AG10803 (cell line): ENCODE data around the gene MOGAT3.

Experiments used
- DNase-seq: peaks from one replicate; pipeline ENCODE4 v3.0.0; 2010; ENCODE audit warnings: low read depth
- H3K4me3 ChIP-seq: 2 replicates; pipeline ENCODE4 v1.5.1; 2011; ENCODE audit warnings: mild to moderate bottlenecking, low read length, control low read depth
- TF ChIP-seq, protein P1 (sequence below): conservative IDR thresholded peaks from 2 replicates; pipeline ENCODE4 v1.5.1; 2011; ENCODE audit warnings: mild to moderate bottlenecking, low read length, control low read depth, inconsistent platforms

Gene MOGAT3

DNA sequence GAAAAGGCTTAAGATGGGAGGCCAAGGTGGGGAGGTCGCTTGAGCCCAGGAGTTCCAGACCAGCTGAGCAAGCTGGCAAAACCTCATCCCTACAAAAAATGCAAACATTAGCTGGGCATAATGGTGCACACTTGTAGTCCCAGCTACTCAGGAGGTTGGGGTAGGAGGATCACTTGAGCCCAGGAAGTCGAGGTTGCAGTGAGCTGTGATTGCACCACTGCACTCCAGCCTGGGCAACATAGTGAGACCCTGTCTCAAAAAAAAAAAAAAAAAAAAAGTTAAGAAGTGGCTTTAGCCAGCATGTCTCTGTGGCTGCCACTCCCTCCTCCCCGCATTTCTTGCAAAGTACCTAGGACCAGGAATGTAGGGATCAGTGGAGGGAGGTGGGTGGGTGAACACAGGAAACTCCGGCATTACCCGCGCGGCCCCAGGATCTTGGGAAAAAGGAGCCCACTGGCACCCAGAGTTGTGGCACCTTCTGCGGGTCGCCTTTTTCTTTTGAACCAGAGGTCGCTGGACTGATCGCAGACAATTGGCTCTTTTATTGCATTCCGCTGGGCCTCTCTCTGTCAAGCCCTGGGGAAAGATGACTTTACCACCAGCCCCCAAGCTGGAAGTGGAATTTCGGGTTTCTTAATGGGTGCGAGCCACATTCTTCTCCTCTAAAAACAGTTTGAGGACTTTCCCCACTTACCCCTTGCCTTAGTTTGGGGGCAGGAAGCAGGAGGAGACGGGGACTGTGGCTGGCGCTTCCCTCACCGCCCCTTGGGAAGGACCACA, 39.0 kb downstream of the MOGAT3 start:
- TF ChIP-seq, protein P1, sequence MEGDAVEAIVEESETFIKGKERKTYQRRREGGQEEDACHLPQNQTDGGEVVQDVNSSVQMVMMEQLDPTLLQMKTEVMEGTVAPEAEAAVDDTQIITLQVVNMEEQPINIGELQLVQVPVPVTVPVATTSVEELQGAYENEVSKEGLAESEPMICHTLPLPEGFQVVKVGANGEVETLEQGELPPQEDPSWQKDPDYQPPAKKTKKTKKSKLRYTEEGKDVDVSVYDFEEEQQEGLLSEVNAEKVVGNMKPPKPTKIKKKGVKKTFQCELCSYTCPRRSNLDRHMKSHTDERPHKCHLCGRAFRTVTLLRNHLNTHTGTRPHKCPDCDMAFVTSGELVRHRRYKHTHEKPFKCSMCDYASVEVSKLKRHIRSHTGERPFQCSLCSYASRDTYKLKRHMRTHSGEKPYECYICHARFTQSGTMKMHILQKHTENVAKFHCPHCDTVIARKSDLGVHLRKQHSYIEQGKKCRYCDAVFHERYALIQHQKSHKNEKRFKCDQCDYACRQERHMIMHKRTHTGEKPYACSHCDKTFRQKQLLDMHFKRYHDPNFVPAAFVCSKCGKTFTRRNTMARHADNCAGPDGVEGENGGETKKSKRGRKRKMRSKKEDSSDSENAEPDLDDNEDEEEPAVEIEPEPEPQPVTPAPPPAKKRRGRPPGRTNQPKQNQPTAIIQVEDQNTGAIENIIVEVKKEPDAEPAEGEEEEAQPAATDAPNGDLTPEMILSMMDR: no peak
- H3K4me3 ChIP-seq: no peak overlapping the region
- DNase-seq: no peak

GRCh38 chr7:101160910-101161309, 39.9 kb downstream of the MOGAT3 start:
- TF ChIP-seq, protein P1: no peak
- no peak overlapping the region for H3K4me3 ChIP-seq
- no peak for DNase-seq

GRCh38 chr7:101159696-101160674, 40.9 kb downstream of the MOGAT3 start:
- TF ChIP-seq, protein P1: no peak
- no peak for DNase-seq
- H3K4me3 ChIP-seq: no peak overlapping the region

DNA sequence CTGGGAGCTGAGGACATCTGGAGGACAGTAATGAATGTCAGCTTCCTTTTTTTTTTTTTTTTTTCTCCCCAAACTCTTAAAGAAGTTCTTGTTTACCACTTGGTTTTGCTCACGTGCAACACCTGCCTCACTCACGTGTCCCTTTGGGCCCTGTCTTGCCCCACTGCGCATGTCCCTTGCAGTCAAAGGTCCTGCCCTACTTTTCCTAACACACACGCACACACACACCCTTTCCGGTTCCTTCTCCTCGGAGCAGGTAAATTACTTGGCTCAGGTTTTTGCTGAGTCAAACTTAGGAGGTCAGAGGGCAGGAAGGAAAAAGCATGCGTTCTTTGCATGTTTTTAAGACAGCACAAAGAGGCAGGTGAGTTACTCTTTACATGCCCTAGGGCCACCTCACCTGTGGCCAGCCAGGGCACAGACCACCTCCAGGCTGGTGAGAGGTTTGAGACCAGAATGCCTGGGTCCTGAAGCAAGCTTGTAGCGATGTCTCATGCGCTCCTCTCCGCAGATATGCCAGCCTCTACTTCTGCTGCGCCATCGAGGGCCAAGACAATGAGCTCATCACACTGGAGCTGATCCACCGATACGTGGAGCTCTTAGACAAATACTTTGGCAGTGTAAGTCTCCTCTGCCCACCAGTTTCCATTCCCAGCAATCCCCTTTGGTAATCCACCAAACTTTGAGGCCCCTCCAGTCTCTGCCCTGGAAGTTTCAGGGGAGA, 43.8 kb downstream of the MOGAT3 start:
- TF ChIP-seq, protein P1: no peak
- no peak for DNase-seq
- no peak overlapping the region for H3K4me3 ChIP-seq

GRCh38 chr7:101156277-101156676, 44.6 kb downstream of the MOGAT3 start:
- no peak overlapping the region for H3K4me3 ChIP-seq
- TF ChIP-seq, protein P1: peak; percentile 30
- no peak for DNase-seq

DNA sequence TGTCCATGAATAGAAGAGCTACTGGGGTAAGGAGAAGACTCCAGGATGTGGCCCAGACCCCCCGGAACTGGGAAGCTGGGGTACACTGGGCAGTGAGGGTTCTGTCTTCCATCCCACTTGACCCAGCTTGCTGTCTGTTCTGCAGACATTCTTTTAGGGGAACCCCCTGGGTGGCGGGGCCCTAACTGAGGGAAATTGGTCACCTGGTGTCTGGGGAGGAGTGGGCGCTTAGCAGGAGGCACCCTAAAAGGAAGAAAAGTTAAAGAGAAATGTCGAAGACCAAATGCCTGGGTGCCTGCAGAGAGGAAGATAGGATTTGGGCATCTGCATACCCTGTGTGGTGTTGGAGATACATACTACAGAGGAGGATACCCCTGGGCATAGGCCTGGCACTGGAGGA, 45.5 kb downstream of the MOGAT3 start:
- TF ChIP-seq, protein P1: no peak
- H3K4me3 ChIP-seq: peak overlapping the region; percentile 84
- DNase-seq: no peak
